ENCODE data around the gene TSPAN17. TPM values are rescaled to one million over a fixed set of nuclear protein-coding genes. Genes with fewer than 3 reads are reported as not detected.
"Not testable (repeated sequence)": the region's sequence is repeated elsewhere in the genome, so short reads cannot be mapped to it uniquely, and the experiment has no call there.

TSPAN17 gene, protein sequence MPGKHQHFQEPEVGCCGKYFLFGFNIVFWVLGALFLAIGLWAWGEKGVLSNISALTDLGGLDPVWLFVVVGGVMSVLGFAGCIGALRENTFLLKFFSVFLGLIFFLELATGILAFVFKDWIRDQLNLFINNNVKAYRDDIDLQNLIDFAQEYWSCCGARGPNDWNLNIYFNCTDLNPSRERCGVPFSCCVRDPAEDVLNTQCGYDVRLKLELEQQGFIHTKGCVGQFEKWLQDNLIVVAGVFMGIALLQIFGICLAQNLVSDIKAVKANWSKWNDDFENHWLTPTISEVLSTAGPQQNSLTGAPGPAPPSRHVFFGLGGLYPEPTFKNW
- total RNA-seq (2014; rRNA removed; shearing (Covaris generic)), result 54.9 and 67.7 TPM in 2 replicates

DNA sequence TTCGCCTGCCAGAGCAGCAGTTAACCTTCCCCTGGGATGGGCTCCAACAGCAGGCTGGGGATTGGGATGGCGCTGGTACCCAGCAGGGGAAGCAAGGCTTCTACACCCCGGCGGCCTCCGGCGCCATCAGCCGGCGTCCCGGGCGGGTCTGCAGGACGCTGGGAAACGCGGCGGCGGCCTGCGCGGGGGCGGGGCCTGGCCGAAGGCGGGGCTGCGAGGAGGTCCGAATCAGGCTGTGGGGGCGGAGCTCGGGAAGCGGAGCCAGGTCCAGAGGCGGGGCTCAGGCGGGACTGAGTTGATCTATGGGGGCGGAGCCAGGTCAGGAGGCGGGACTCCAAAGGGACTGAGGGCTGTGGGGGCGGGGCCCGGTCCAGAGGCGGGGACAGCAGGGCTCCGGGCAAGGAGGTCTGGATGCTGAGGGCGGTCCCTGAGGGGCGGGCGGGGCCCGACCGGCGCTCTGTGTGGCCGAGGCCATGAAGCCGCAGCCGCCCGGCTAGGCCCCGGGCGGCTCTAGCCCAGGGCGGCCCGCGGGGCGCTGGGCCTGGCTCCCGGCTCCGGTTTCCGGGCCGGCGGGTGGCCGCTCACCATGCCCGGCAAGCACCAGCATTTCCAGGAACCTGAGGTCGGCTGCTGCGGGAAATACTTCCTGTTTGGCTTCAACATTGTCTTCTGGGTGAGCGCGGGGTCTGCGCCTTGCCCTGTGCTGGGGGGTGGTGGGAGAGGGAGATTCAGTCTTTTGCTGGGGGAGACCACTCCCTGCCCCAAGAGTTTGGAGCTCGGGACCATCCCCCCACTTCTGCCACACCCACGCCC lies at the start of gene TSPAN17:
Gene TSPAN17, plus strand, starts transcription at position 455 of the 813 bp plus-strand sequence. Its CDS starts 132 bp downstream, at position 587.
- peak; percentile 96 for DNase-seq (ENCODE audit: low spot score)

DNA sequence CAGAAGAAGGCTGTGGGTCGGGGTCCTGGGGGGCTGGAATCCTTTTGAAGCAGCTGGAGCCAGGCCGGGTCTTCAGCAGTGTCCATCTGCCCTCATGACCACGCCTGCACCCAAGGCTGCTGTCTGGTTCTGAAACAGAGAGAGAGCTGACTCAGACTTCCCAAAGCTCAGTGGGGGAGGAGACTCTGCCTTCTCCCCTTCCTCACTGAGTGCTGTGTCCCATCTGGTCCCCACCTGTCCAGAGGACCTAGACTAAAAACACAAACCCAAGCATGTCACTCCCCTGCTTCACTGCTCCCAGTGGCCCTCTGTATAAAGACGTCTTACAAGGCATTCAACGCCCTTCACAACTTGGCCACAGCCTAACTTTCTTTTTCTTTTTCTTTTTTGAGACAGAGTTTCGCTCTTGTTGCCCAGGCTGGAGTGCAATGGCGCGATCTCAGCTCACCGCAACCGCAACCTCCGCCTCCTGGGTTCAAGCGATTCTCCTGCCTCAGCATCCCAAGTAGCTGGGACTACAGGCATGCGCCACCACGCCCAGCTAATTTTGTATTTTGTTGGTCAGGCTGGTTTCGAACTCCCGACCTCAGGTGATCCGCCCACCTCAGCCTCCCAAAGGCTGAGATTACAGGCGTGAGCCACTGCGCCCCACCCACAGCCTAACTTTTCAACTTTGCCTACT lies 47.4 kb upstream of the TSPAN17 start:
- DNase-seq (ENCODE audit: low spot score), result not testable (repeated sequence)

DNA sequence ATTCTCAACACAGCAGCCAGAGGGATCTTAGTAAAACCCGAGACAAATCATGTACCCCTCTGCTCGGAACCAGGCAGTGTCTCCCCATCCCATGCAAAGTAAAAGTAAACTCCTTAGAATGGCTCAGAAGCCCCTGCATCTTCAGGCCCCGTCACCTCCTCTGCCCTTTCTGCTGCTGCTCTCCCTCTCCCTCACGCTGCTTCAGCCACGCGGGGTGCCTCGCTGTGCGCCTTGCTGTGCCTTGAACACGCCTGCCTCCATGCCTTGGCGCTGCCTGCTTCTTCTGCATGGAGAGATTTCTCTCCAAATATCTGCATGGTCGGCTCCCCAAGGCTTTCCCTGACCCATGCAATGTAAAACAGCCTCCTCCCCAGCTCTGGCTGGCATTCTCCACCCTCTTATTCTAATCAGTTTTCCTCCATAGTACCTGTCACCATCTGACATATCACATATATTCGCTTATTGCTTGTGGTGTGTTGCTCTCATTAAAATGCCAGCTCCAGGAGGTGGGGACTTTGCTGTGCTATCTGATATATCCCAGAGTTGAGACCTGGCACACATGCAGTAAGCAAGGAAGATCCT lies 45.3 kb upstream of the TSPAN17 start:
- DNase-seq (ENCODE audit: low spot score), result no peak

DNA sequence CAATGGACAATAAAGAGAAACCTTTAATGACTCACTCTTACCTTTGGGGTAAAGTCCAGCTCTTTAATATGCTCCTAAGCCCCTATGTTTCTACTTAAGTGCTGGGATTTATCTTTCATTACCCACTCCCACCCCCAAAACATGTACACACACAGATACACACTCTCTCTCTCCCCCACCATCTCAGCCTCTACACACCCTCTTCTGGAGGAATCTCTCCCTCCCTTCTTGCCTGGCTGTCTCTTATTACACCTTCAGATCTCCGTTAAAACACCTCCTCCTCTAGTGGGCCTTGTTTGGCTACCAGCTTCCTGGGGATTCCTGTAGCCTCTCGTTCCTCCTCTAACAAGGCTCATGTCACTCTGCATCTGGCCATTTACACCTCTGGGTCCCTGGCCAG lies 44.2 kb upstream of the TSPAN17 start:
- DNase-seq (ENCODE audit: low spot score), result no peak

DNA sequence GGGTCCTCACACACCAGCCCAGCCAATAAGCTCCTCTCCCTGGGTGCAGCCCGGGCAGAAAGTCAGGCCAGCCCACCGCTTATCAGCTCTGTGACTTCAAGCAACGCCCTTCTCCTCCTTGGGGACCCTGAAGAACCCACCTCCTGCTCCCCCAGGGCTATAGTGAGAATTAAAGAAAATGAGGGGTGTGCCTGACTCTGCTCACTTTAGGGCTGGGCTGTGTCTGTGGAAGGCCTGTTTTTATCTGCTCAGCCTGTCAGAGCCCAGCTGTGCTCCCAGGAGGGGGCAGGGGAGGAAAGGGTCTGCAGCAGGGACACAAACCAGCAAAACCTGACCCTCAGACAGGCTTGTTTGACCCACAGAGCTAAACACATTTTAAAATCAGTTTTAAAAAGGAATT lies 41.3 kb upstream of the TSPAN17 start:
- DNase-seq (ENCODE audit: low spot score), result no peak

DNA sequence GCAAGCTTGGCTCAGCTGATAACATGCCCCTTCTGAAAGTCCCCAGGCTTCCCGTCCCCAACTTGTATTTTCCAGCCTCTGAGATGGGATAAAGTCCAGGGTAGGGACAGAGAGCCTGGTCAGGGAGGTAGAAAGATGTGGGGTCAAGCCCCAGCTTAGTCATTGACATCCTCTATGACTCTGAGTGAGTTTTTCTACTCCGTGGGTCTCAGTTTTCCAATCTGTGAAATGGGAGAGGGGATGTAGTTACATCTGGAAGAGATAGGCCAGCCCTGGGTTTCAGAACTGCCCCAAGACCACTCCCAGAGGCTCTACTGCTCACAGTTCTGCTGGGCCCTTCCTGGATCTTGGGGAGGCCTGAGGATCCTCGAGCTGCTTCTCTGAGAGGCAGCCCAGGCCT lies 40.4 kb upstream of the TSPAN17 start:
- DNase-seq (ENCODE audit: low spot score), result no peak

DNA sequence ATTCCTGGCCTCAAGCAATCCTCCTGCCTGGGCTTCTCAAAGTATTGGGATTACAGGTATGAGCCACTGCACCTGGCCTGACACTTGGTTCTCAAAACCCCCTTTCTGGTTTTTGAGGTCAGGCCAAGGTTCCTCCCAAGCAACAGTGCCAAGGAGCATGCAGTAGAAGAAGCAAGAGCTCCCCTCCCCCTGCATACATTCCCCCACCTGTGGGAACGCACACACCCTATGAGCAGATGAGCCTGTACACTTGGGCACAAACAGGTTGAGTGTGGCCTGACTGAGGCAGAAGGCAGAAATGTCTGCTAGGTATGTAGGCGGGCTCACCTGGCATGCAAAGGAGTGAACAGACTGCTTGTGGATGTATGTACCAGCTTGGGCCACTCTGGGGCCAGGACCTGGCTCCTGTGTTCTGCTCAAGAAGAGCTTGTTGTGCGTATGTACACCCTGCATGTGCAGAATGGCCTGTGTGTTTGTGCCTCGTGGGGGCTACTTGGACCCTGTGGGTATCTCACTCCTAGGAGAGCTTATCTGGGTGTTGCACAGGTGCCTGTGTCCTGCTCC lies 39.1 kb upstream of the TSPAN17 start:
- no peak for DNase-seq (ENCODE audit: low spot score)

DNA sequence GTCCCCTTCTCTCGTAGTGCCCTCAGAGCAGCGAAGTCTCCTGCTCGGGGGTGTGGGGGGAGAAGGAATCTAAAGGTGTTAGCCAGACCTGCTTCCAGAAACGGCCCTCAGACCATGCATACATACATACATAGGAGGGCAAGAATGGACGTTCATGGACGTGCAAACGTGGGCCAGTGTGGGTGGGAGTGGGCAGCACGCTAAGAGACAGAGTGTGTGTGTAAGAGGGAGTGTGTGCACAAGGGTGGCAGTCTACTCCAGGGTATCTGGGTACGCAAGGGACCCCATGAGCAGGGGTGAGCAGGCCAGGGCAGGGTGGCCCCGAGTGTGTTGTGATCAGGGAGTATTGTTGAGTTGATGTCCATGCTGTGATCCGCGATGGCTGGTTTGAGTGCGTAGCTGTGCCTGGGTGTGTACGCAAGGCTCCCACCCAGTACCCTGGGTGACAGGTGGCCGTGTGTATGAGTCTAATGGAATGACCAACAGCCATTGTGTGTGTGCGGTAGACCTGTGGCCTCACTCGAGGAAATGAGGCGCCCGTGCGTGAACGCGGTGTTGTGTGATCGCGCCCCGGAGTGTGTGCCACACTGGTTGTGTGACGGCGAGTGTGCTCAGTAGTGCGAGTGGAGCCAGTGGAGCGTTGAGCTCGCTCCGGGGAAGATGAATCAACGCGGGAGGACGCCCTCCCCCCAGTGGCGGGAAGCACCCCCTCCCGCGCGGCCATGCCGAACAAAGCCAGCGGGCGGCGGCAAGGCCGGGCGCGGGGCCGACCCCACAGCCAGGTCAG lies 38.2 kb upstream of the TSPAN17 start:
- DNase-seq (ENCODE audit: low spot score), result no peak

DNA sequence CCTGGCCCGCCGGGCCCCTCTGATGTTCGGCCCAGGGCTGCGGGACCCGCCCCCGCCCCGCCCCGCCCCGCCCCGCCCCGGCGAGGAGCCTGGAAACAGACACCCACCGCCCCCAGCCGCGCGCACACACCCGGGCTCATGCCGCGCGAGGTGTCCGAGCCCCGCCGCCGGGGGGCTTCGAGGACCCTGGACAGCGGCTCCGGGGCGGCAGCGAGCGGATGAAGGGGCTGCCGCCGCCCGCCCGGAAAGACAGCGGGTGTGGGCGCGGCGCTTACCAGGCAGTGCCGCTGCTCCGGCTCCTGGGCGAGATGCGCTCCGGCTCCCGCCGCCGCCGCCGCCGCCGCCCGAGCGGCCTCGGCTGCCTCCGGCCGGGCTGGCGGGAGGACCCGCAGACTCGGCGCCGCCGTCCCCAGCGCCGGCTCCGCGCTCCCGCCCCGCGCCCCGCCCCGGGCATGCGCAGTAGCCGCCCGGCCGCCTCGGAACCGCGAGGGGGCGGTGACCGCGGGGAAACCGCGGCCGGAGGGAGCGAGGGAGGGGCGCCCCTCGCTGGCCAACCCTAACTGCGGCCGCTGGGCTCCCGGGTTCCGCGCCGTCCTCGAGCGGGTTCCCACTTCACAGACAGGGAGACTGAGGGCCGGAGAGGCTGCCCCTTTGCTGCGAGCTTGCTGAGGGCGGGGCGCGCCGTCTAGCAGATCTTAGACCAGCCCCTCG lies 37.4 kb upstream of the TSPAN17 start, which contains the start of gene GPRIN1:
Gene GPRIN1, minus strand, starts transcription at position 433 of the 711 bp plus-strand sequence. CDS start 10,322 bp downstream, outside the sequence.
- DNase-seq (ENCODE audit: low spot score), result peak; percentile 33

DNA sequence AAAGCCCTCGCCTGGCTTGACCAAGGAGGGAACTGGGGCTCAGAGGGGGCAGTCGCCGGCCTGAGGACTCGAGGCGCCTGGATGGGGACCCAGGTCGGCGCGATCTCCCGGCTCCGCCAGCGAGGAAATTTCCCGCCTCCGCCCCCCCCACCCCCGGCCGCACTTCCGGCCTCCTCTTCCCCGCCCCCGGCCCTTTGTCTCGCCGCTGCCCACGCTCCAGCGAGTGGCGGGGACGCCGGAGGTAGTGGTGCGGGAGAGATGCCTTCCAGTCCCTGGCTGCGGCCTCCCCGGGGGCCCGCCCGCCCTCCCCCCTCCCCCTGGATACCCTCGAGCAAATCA lies 36.9 kb upstream of the TSPAN17 start:
- DNase-seq (ENCODE audit: low spot score), result no peak

DNA sequence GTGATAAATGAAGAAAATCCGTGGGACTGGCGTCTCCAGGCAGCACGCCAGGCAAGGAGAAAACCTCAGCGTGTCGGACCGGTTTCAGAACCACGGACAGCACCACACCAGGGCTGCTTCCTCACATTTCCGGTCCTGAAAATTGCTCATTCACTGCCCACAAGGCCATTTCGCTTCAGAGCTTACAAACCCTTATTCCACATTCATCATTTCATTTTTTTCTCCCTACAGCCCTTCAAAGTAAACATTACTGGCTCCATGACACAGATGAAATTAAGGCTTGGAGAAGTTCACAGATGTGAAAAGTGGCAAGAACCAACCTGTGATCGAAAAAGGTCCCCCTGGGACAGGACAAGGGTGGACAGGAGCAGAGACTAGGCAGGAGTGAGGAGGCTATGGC lies 35.8 kb upstream of the TSPAN17 start:
- DNase-seq (ENCODE audit: low spot score), result peak; percentile 87

DNA sequence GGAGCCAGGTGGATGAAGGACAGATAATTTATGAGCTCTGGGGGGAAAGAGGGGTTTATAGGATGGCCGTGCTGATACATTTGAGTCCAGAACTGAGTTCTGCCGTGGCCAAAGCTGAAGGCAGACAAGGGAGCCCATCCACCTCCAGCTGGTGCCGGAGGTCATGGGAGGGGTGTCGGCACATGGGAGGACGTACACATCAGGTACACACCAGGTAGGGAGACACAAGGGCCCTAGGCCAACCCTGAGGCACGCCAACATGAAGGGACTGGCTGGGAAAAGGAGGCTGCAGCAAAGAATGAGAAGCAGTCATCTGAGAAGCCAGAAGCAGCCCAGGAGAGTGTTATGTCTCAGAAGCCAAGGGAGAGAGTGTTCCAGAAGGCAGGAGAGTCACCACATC lies 35.3 kb upstream of the TSPAN17 start:
- DNase-seq (ENCODE audit: low spot score), result no peak

DNA sequence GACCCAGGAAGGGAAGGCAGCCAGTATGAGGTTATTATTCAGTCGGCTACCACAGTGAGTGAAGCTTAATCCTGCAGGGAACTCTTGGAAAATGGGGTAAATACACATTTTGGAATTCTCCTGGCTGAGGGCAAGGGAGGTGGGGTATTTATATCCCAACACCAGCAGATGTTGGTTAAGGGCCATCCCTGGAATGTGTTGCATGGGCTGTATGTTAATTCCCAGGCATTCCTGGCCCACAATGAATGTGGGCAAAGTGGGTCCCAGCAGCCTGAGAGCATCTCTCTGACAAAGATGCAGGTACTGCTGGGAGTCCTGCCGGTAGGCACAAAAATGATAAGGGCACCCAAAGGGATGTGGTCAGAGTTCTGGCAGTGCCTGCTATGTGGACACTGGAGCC lies 34.4 kb upstream of the TSPAN17 start:
- DNase-seq (ENCODE audit: low spot score), result no peak

DNA sequence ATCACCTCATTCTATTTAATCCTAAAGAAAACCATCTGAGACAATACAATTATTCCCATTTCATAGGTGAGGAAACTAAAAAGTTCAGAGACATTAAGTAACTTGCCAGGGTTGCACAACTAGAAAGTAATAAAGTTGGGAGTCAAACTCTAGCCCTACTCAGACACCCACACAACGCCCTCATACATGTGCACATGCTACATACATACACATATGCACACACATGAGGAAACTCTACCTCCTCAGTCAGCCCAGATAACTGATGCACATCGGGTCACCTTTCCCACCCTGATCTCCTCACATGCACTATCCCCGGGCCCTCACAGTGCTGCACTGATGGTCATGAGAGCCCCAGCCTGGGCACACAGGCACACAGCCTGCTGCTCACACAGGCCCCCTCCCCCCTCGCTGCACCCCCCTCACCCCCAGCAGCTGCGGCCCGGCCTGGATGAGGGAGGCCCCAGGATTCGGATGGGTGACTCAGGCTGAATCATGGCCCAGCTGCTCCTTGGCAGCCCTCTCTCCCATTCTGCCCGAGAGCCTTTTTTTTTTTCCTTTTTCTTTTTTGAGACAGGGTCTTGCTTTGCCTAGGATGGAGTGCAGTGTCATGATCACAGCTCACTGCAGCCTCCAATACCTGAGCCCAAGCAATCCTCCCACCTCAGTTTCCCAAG lies 32.3 kb upstream of the TSPAN17 start:
- DNase-seq (ENCODE audit: low spot score), result peak; percentile 79

DNA sequence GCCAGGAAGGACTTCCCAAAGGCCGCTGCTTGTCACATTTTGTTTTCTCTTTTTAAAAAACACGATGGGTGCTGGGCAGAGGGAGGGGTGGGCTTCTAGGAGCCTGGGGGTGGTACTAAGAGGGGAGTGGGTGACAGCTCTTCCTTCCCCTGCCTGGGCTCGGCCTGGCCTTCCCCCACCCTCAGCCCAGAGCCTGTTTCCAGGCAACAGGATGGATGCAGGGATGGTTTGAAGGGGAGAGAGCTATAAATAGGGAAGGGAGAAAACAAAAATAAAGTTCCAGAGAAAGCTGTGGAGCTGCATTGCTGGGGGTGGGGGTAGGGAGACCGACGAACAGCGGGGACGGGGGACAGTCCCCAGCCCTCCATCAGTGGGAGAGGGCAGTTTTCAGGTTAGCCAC lies 30.8 kb upstream of the TSPAN17 start:
- DNase-seq (ENCODE audit: low spot score), result no peak

DNA sequence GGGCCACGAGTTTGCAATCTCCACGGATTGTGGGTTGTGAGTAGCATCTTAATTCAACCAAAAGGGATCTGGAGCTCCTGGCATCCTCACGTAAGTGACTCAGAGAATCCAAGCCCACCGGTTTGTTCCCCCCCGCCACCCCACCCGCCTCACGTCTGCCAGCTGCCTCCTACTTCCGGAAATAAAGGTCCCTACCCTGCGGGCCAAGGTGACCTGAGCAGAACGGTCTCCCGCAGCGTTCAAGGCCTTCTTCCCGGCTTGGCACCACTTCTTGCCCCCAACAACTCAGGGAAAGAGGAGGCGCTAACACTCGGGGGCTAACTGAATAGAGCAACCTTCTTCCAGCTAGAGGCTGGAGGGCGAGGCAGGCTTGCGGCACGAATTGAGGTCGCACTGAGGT lies 28.5 kb upstream of the TSPAN17 start:
- DNase-seq (ENCODE audit: low spot score), result no peak

DNA sequence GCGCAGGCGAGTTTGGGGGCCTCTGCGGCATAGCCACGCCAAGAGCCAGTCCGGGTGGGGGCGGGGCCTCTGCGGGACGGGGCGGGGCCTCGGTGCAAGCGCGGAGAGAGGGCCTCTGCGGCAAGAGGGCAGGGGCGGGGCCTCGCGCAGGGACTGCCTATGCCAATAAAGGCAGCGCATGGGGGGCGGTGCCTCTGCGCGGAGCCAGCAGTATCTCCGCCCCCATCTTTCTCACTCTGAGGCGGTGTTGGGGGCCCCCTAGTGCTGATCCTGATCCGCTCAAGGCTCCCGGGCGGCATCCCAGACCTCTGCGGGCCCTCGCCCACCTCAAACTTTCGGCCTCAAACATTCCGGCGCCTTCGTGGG lies 28.1 kb upstream of the TSPAN17 start:
- peak; percentile 60 for DNase-seq (ENCODE audit: low spot score)

DNA sequence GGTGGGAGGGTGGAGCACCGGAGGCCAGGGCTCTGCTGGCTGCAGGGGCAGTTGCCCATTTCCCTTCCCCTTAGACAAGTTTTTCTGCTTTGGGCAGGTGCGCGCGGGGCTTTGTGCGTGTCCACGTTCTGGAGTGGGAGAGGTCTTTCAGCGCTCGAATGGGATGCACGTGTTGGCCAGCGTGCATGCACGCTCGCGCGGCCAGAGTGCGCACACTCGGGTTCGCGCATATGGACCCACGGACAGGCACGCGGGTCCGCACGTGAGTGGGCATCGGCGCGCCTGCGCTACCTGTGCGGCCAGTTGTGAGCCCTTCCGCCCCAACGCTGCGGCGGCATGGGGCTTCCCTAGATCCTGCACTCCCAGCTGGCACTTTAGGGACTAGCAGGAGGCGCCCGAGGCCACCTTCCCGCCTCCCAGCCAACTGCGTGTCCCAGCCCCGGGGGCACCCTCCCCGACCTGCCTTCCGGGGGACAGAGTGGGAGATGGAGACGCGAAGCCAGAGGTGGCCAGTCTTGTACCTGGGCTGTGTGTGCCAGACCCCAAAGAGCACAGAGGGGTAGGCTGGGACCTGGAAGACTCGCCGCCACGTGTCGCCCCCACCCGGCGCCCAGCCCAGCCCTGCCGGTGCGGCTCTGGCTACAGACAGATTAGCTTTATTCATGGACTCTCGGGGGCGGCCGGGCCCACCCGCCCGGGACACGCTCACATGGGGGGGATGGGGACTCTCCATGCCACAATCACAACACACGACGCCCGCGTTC lies 27.5 kb upstream of the TSPAN17 start:
- no peak for DNase-seq (ENCODE audit: low spot score)
